HG03175 (cell line): ENCODE data around the gene IFITM5.
"Not testable (repeated sequence)": the region's sequence is repeated elsewhere in the genome, so short reads cannot be mapped to it uniquely, and the experiment has no call there.

ENCODE experiments used
- ATAC-seq: cut with Tn5 transposase; IDR thresholded peaks from one replicate; pipeline ENCODE4 v1.9.1; 2021; ENCODE audit warnings: mild to moderate bottlenecking, moderate library complexity; ENCODE audit not compliant: unreplicated experiment

The IFITM5 gene

GRCh38 chr11:328516-329100 is 29.3 kb upstream of the IFITM5 start:
- not testable (repeated sequence) for ATAC-seq

- no peak for ATAC-seq
Observed at GRCh38 chr11:328012-328411, 28.7 kb upstream of the IFITM5 start.

- no peak for ATAC-seq
Observed at GRCh38 chr11:327581-327923, 28.2 kb upstream of the IFITM5 start.

GRCh38 chr11:326842-327580 is 27.7 kb upstream of the IFITM5 start:
- ATAC-seq = peak; percentile 85

GRCh38 chr11:326592-326841 is 27.2 kb upstream of the IFITM5 start:
- peak; percentile 10 for ATAC-seq

GRCh38 chr11:325796-326591 is 26.7 kb upstream of the IFITM5 start:
- ATAC-seq = no peak

- not testable (repeated sequence) for ATAC-seq
Observed at GRCh38 chr11:324593-325517, 25.5 kb upstream of the IFITM5 start.

GRCh38 chr11:324156-324555 is 24.8 kb upstream of the IFITM5 start:
- ATAC-seq = no peak

GRCh38 chr11:319888-320273 is 20.6 kb upstream of the IFITM5 start:
- not testable (repeated sequence) for ATAC-seq

GRCh38 chr11:319121-319887 is 20.0 kb upstream of the IFITM5 start:
- ATAC-seq = peak; percentile 13

GRCh38 chr11:318405-319120 is 19.2 kb upstream of the IFITM5 start:
- peak; percentile 48 for ATAC-seq

GRCh38 chr11:317668-318404 is 18.5 kb upstream of the IFITM5 start:
- ATAC-seq = peak; percentile 4

- no peak for ATAC-seq
Observed at GRCh38 chr11:316891-317301, 17.6 kb upstream of the IFITM5 start.

GRCh38 chr11:316031-316701 is 16.8 kb upstream of the IFITM5 start:
- no peak for ATAC-seq

- ATAC-seq = no peak
Observed at GRCh38 chr11:315516-315994, 16.2 kb upstream of the IFITM5 start.

GRCh38 chr11:315051-315481 is 15.7 kb upstream of the IFITM5 start:
- ATAC-seq = no peak

GRCh38 chr11:314554-314875 is 15.2 kb upstream of the IFITM5 start:
- ATAC-seq = not testable (repeated sequence)

GRCh38 chr11:313787-314553 is 14.6 kb upstream of the IFITM5 start, which contains the start of gene IFITM1:
TSS of gene IFITM1 (plus strand) at chr11:314040. CDS start at chr11:314171, 131 bp downstream.
- peak; percentile 39 for ATAC-seq
